ENCODE measurements around the gene ELAVL3. TPM values are rescaled to one million over a fixed set of nuclear protein-coding genes. Genes with fewer than 3 reads are reported as not detected.
A peak's percentile ranks its signal among the peaks of the same experiment; 100 is the strongest.
"Not testable (repeated sequence)": the region's sequence is repeated elsewhere in the genome, so short reads cannot be mapped to it uniquely, and the experiment has no call there.

Gene ELAVL3
- polyA plus RNA-seq, 2 of the 4 experiments (the other 2 are of a cell fraction) = 0.01 TPM; not detected in 1

GRCh38 chr19:11461453-11461852, 19.4 kb downstream of the ELAVL3 start:
- ATAC-seq (no peak), FAIRE-seq (no peak), DNase-seq (ENCODE audit: low read depth in 1 of 2, low spot score in 1 of 2) (no peak)
- TF ChIP-seq RNF2 (IDR thresholded peaks at IDR 0.05; ENCODE audit: borderline replicate concordance, low read depth) (no peak), CBX2 (IDR thresholded peaks at IDR 0.05; ENCODE audit: borderline replicate concordance, low read depth) (no peak), SREBF2 (IDR thresholded peaks at IDR 0.05) (no peak), CHD4 (IDR thresholded peaks at IDR 0.05; ENCODE audit: borderline replicate concordance) (no peak), ESRRA (IDR thresholded peaks at IDR 0.05; ENCODE audit: borderline replicate concordance, low read length) (no peak), PBX3 (IDR thresholded peaks at IDR 0.05) (no peak), POLR2A (IDR thresholded peaks at IDR 0.05; ENCODE audit: low read length) (no peak), CHD2 (IDR thresholded peaks at IDR 0.05; ENCODE audit: low read length, partially characterized antibody) (no peak), SMC3 (IDR thresholded peaks at IDR 0.05) (no peak), NR3C1 (IDR thresholded peaks at IDR 0.05) (no peak), MAX (IDR thresholded peaks at IDR 0.05) (no peak), BCL3 (IDR thresholded peaks at IDR 0.05) (no peak), TP53 (CRISPR knock-in tag; IDR thresholded peaks at IDR 0.05) (no peak), HOXA7 (CRISPR knock-in tag; IDR thresholded peaks at IDR 0.05) (no peak), KDM1A (IDR thresholded peaks at IDR 0.05; ENCODE audit: low read depth) (no peak)
- TF ChIP-seq, protein P1, sequence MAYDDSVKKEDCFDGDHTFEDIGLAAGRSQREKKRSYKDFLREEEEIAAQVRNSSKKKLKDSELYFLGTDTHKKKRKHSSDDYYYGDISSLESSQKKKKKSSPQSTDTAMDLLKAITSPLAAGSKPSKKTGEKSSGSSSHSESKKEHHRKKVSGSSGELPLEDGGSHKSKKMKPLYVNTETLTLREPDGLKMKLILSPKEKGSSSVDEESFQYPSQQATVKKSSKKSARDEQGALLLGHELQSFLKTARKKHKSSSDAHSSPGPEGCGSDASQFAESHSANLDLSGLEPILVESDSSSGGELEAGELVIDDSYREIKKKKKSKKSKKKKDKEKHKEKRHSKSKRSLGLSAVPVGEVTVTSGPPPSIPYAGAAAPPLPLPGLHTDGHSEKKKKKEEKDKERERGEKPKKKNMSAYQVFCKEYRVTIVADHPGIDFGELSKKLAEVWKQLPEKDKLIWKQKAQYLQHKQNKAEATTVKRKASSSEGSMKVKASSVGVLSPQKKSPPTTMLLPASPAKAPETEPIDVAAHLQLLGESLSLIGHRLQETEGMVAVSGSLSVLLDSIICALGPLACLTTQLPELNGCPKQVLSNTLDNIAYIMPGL (CRISPR knock-in tag; IDR thresholded peaks at IDR 0.05; ENCODE audit: borderline replicate concordance) = no peak
- ChIA-PET CTCF (interaction anchor here (0.6 kb wide), 1 partner anchor 325 kb away, joined by 4 read pairs; no protein-coding TSS in a partner anchor), POLR2A (no interaction called here)
- 13% methylated on average over 2 of the region's 2 CpGs for WGBS (ENCODE audit: missing lambda C conversion rate)
- no peaks in the 10 kb centered on the region for H3K9me3 ChIP-seq
- no peak overlapping the region for H3K27ac ChIP-seq
- H3K4me1 ChIP-seq = no peaks in the 10 kb centered on the region
- H3K4me3 ChIP-seq = no peak overlapping the region
- H3K4me2 ChIP-seq = no peak overlapping the region

GRCh38 chr19:11460207-11460606, 20.6 kb downstream of the ELAVL3 start:
- no peak for FAIRE-seq
- ChIA-PET POLR2A (no interaction called here), CTCF (no interaction called here)
- Histone ChIP-seq H3K9me3 (no peaks in the 10 kb centered on the region), H3K4me2 (no peak overlapping the region), H3K4me1 (no peaks in the 10 kb centered on the region), H3K27ac (no peak overlapping the region), H3K4me3 (no peak overlapping the region)
- peak; percentile 20 to 42; a peak in 1 of 6 replicates for ATAC-seq
- WGBS (ENCODE audit: missing lambda C conversion rate) = 29% methylated on average over 2 of the region's 4 CpGs
- no peak for DNase-seq (ENCODE audit: low read depth in 1 of 2, low spot score in 1 of 2)
- TF ChIP-seq RAD21 (conservative IDR thresholded peaks at IDR 0.05 in 1 of 2, IDR thresholded peaks at IDR 0.05 in 1 of 2) (peak in 1 of 2 experiments; percentile 11; a peak in 1 of 5 replicates), FOSB (CRISPR knock-in tag; IDR thresholded peaks at IDR 0.05) (no peak), NFE2L2 (conservative IDR thresholded peaks at IDR 0.05; ENCODE audit: low read length) (no peak), PHF8 (IDR thresholded peaks at IDR 0.05; ENCODE audit: borderline replicate concordance, low read depth) (no peak), ZFP36 (IDR thresholded peaks at IDR 0.05; ENCODE audit: borderline replicate concordance, partially characterized antibody) (peak; percentile 77)

GRCh38 chr19:11458912-11459311, 21.9 kb downstream of the ELAVL3 start:
- H3K4me1 ChIP-seq; POLR2A ChIA-PET; ATAC-seq; DNase-seq (ENCODE audit: low read depth in 1 of 2, low spot score in 1 of 2); FAIRE-seq; H3K9me3 ChIP-seq; H3K4me3 ChIP-seq; H3K27ac ChIP-seq; H3K4me2 ChIP-seq: not testable (repeated sequence)
- WGBS (ENCODE audit: missing lambda C conversion rate) = 53% methylated on average over 11 of the region's 11 CpGs
- CTCF ChIA-PET = interaction anchor here (0.8 to 1.6 kb wide), 4 partner anchors 9 to 168 kb away, joined by 3 to 6 read pairs (median 3); partner anchors contain the start of gene ELOF1
